Measurements from ENCODE around the gene SPEN.
"Not testable (repeated sequence)": the region's sequence is repeated elsewhere in the genome, so short reads cannot be mapped to it uniquely, and the experiment has no call there.

The SPEN gene

DNA sequence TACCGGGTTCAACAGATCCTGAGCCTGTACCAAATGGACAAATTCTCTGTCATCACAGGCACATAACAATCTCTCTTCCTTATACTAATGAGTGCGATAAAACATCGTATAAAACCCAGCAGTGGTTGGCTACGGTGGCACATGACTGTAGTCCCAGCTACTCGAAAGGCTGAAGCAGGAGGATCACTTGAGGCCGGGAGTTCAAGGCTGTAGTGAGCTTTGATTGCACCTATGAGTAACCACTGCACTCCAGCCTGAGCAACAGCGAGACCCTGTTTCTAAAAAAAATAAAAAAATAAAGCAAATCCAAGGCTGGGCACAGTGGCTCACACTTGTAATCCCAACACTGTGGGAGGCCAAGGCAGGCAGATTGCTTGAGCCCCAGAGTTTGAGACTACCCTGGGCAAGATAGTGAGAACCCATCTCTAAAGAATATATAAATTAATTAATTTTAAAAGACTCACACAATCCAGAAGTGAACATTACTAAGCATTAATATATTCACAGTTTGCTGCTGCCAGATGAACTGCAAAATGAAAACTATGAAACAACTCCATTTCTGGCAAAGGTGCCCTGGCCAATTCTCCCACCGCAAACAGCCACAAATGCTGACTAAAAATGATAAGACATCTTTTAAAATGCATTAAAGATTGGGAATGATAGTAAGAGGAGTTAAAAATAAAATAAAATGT lies 115.3 kb downstream of the SPEN start:
- no peak for DNase-seq (ENCODE audit: low spot score)

DNA sequence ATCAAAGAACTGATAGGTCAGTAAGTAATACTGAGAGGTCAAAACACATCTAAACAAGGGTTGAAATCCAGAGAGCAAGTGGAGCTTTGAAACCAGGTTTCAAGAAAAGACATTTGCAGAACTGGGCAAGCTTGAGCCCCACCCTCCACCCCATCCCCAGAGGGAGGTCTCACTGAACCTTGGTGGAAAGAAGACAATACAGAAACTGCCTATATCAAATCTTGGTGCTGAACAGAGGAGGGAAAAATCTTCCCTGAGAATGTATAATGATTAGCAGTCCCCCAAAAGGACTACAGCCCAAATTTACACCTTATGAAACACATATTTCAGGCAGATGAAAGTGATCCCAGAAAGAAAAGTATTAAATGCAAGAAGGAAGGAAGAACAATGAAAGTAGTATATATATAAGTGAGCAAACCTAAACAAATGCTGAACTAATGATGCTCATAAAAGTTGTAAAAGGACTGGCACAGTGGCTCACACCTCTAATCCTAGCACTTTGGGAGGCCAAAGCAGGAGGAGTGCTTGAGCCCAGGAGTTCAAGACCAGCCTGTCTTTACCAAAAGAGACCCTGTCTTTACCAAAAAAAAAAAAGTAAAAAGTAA lies 116.0 kb downstream of the SPEN start:
- no peak for DNase-seq (ENCODE audit: low spot score)

DNA sequence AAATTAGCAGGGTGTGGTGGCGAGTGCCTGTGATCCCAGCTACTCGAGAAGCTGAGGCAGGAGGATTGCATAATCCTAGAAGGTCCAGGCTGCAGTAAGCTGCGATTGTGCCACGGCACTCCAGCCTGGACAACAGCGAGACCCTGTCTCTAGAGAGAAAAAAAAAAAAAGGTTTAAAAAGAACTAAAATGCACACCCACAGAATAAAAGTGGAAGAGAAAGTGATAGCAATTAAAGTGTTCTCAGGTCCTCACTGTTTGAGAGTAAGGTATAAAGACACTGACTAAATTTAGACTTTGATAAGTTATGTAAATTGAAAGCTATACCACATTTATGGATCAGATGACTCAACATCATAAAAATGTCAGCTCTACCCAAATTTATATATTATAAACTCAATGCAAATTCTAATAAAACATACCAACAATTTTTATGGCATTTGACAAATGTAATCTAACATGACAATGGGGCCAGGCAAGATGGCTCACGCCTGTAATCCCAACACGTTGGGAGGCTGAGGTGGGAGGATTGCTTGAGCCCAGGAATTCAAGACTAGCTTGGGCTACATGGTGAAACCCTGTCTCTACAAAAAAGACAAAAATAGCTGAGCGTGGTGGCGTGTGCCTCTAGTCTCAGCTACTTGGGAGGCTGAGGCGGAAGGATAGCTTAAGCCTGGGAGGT lies 116.6 kb downstream of the SPEN start:
- DNase-seq (ENCODE audit: low spot score): no peak

DNA sequence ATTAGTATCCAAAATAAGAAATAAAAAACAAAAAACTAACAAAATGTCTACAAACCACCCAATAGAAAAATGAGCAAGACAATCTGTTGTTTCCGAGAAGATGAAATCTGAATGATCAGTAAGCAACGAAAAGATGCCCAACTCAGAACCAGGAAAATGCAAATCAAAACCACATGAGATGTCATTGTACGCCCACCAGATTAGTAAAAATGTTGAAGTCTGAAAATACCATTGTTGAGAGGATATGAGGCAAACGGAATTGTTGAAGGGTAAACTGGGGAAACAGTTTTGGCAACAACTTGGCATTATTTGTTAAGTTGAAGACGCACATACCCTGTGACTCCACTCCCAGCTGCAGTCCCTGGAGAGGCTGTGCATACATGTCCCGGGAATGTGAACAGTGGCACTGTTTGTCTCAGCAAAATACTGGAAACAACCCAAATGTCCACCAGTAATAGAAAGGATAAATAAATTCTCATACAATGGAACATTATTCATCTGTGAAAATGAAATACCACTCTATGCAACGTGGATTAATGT lies 117.8 kb downstream of the SPEN start:
- DNase-seq (ENCODE audit: low spot score): peak; percentile 94

DNA sequence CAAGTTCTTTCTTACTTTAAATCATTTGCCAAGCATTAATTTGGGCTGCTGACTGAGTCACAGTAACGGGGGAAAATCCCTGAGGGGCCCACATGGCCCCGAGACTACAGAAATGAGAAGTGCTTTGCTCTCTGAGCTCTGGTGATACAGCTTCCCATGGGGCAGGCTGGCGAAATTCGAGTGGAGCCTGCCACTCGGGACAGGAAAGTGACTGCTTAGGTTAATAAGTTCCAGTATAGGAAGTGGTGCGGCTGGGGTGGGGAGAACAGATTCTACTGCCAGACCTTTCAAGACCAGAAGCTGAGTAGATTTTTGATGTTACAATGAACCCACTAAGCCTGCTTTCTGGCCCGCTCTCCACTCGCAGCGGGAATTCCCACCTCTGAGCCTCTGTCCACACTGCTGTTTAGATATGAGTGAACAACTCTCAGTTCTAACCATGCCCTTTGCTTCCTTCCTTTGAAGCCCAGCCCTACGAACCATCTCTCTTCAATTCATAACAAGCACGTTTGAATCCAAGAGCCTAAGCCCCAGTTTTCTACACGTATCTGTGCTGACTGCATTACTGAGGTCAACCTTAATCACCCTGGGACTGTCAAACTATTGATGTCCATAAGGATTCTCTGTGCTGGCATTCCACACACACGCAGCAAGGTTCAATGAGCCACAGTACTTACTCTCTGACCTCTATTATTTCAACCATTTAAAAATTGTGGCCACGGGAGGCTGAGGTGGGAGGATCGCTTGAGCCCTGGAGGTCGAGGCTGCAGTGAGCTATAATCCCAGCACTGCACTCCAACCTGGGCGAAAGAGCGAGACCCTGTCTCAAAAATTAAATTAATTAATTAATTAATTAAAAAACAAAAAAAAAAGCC lies 118.8 kb downstream of the SPEN start:
- no peak for DNase-seq (ENCODE audit: low spot score)

DNA sequence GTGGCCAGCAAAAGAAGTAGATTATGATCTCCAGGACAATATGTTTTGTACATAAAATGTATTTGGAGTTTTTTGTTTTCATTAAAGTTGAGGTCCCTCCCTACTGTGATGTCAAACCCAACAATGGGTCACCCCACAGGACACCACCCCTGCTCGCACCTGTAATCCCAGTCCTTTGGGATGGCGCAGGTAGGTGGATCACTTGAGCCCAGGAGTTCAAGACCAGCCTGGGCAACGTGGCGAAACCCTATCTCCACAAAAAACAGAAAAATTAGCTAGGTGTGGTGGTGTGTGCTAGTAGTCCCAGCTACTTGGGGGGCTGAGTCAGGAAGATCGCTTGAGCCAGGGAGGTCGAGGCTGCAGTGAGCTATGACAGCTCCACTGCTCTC lies 119.4 kb downstream of the SPEN start:
- DNase-seq (ENCODE audit: low spot score): no peak

DNA sequence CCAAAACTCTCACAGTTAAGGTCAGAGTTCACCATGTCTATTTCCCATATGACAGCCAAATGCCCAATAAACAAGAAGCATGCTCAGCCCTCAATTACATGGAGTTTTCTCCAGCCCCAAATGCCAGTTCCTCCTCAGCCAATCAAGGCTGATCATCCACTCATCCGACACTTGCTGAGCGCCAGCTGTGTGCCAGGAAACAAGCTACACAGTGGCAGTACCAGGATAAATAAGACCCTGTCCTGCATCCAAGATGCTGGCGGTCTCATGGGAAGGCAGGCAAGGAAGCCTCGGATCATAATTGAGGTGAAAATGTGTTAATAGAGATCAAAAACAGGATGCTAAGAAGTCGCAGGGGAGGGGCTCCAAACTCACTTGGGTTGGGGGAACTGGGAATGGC lies 120.7 kb downstream of the SPEN start:
- no peak for DNase-seq (ENCODE audit: low spot score)

DNA sequence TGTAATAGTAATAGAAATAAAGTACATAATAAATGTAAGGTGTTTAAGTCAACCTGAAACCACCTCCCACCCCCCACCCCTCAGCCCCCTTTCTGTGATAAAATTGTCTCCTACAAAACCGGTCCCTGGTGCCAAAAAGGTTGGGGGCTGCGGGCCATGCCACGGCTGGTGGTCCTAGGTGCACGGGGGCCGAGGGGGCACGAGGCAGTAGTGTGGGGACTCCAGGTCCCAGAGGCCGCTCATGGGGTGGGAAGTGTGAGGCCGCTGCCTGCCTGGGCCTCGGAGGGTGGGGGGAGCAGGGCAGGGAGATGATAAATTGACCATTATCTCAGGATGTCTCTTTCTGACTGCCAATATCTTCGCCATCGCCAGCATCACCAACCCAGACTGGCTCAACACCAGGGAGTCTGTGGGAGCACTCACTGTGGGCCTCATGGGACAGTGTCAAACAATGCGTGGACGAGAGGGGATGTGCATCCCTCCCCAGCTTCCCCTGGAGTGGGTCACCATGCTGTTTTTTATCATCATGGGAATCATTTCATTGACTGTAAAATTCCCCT lies 121.9 kb downstream of the SPEN start:
- no peak for DNase-seq (ENCODE audit: low spot score)

- no peak for DNase-seq (ENCODE audit: low spot score)
Measured at GRCh38 chr1:15970911-15971310, 123.4 kb downstream of the SPEN start.

DNA sequence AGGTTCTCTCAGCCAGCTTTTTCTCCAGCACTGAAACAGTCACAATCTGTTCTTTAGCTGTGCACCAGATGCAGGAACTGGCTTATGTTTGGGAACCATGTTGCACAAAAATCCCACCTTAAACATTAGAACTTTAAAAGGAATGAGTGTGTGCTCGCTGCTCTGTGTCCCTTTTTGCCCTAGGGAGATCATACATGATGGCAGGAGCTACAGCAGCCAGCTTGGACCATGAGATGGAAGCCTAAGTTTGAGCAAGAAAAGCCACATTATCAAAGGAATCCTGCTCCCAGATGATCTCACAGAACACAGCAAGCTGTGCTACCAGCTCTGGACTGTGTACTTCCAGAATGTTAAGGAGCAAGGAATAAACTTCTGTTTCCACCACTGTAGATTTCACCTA lies 124.9 kb downstream of the SPEN start:
- DNase-seq (ENCODE audit: low spot score): no peak

DNA sequence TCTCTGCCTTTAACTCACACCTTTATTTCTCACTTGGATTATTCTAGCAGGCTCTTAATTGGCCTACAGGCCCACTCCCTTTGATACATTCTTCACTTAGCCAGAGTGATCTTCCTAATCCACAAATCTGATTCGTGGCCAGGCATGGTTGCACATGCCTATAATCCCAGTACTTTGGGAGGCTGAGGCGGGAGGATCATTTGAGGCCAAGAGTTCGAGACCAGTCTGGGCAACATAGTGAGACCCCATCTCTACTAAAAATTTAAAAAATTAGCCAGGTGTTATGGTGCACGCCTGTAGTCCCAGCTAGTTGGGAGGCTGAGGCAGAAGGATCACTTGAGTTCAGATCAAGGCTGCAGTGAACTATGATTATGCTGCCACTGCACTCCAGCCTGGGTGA lies 126.3 kb downstream of the SPEN start:
- DNase-seq (ENCODE audit: low spot score): no peak

DNA sequence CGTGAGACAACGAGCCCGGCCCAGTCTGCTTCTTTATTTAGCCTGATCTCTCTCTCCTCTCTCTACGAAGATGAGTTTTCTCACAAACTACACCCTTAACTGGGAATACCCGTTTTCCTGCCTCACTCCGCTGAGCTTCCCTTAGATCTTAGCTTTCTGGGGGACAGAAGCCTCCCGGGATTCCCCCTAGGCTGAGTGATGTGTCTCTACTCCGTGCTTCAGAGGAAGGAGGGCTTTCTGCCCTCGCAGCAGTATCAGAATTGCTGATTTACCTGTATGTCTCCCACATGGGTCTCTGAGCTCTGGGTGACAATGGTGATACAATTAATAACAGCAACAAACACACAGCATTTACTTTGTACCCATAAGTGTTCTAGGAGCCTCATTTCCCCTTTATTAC lies 127.3 kb downstream of the SPEN start:
- DNase-seq (ENCODE audit: low spot score): no peak

DNA sequence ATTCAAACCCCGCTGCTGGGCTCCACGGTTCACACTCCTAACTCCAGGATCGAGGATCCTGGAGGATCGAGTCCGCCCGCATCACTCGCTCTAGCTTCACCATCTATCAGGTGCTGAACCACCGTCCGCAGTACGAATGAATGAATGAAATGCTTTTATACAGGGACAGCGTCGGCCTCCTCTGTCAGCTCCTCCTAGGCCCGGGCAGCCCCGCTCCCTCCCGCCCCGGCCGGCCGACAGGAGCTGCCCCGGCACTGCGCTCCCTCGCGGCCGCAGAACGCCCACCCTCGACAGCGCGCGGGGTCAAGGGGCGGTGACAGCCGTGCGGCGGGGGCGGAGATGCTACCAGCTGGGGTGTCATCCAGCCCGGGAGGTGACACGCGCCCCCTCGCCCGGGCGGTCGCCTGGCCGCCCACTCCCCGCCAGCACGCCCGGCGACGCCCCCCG lies 127.9 kb downstream of the SPEN start:
- DNase-seq (ENCODE audit: low spot score): peak; percentile 76

- DNase-seq (ENCODE audit: low spot score): peak; percentile 94
Measured at GRCh38 chr1:15975805-15976680, 128.5 kb downstream of the SPEN start, which contains the start of gene ZBTB17. Gene ZBTB17 (minus strand): TSS chr1:15976101. CDS start chr1:15948495, 27,606 bp downstream.

GRCh38 chr1:15977947-15978346 lies 130.4 kb downstream of the SPEN start:
- DNase-seq (ENCODE audit: low spot score): not testable (repeated sequence)

- DNase-seq (ENCODE audit: low spot score): no peak
Measured at GRCh38 chr1:15981679-15982078, 134.2 kb downstream of the SPEN start.

DNA sequence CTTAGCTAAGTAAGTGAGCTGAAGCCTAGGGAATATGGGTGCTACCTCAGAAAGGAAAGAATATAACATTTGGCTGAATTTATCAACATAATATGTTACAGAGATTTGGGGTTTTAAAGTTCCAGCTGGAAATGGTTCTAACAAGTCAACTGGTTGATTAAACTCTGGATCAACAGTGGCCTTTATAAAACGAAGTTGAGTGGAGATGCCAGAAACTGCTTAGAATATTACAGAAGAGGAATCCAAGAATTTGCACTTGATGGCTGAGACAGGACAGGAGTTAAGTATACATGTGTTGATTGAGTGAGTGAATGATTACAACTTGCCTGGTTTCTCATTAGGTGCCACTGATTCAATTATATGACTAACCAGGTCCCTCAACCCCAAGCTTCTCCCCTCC lies 135.8 kb downstream of the SPEN start:
- DNase-seq (ENCODE audit: low spot score): no peak

DNA sequence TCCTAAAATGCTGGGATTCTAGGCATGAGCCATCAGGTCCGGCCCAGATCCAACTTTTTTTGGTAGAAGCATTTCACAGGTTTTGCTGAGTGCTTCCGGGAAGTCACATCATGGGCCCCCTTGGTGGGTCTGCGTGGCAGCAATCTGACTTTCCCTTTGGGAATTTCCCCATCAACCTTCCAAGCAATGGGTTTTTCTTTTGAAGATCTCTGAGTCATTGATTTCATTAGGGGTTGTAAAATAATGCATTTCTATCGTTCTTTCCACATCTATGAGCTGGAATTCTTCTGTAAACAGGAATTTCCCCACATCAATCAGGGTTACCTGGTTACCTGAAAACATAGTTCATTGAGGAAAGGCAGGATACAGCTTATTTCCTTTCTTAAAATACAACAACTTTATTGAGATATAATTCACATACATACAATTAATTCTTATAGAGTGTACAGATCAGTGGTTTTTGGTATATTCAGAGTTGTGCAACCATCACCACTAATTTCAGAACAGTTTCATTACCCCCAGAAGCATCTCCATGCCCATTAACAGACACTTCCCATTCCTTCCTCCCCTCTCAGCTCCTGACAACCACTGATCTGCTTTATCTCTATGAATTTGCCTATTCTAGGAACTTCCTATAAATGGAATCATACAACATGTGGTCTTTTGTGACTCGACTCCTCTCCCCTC lies 138.2 kb downstream of the SPEN start:
- no peak for DNase-seq (ENCODE audit: low spot score)

DNA sequence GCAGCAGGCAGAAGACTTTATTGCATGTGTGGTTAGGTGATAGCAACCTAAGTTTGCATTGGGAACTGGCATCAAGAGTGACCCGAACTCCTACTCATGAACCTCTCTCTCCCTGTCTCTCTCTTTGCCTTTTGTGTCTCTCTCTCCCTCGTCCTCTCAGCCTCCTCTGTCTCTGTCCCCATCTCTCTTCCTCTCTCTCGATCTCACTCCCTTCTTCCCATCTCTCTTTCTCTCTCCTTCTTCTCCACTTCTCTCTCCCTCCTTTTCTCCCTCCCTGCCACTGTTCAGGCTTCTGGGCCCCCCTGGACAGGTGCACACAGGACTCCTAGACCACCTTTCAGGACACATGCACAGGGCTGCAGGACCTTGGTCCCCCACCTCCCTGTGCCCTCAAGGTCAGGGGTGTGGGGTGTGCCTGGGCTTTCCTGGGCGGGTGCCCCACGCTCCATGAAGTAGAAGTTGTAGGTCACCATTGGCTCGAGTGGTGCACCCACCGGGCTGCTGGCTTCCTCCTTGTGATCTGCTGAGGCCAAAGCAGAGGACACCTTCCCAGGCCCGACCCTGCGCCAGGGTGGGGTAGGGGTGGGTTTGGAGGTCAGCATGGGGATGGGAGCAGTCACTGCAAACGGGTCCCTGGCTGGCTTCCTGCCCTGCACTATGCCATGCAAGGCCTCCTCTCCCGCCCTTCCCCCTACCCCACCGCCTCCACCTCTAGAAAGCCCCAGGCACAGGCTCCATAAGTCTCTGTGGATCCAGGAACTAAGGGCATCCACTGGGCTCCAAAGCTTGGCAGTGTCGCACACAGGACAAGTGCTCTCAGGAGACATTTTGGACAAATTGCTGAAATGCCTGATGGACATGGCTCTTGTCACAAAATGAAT lies 141.6 kb downstream of the SPEN start:
- DNase-seq (ENCODE audit: low spot score): no peak
